Measurements from ENCODE around the gene CROCC2.

The CROCC2 gene

GRCh38 chr2:240928476-240929363 lies 22.6 kb downstream of the CROCC2 start:
- TF ChIP-seq EZH2 (IDR thresholded peaks at IDR 0.05; ENCODE audit: borderline replicate concordance, low read length) = no peak
- TF ChIP-seq, protein P1, sequence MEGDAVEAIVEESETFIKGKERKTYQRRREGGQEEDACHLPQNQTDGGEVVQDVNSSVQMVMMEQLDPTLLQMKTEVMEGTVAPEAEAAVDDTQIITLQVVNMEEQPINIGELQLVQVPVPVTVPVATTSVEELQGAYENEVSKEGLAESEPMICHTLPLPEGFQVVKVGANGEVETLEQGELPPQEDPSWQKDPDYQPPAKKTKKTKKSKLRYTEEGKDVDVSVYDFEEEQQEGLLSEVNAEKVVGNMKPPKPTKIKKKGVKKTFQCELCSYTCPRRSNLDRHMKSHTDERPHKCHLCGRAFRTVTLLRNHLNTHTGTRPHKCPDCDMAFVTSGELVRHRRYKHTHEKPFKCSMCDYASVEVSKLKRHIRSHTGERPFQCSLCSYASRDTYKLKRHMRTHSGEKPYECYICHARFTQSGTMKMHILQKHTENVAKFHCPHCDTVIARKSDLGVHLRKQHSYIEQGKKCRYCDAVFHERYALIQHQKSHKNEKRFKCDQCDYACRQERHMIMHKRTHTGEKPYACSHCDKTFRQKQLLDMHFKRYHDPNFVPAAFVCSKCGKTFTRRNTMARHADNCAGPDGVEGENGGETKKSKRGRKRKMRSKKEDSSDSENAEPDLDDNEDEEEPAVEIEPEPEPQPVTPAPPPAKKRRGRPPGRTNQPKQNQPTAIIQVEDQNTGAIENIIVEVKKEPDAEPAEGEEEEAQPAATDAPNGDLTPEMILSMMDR (IDR thresholded peaks at IDR 0.05; ENCODE audit: low read length) = no peak

DNA sequence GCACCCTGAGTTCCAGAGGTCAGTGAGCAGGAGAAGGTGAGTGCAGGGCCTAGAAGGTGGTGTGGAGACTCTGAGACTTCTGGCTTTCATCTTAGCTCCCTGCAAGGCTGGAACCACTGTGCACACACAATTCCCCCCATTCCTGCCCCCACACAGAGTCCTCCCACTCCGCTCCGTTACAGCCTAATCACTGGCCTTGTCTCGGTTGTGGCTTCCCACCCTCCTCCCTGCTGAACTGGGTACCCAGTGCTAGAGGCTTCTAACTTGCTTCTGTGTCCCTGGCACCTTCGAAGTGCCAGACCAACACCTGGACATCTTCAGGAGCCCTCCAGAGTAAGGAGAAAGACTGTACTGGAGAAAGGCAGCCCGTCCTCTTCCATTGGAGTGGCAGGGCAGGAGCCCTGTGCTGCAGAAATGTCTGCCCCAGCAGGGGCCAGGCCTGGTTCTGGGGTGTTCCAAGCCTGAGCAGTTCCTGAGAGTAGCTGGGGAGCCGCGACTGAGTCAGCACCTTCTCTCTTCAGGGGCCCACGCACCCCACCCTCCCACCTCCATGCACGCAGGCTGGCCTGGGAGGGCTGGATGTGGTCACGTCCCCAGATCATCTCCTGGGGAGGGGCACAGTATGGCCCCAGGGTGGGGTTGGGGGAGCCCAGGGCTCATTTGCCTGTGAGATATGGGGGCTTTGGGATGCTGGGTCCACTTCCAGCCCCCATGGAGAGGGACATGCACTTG lies 23.4 kb downstream of the CROCC2 start:
- TF ChIP-seq, protein P1 (IDR thresholded peaks at IDR 0.05; ENCODE audit: low read length) = no peak
- TF ChIP-seq EZH2 (IDR thresholded peaks at IDR 0.05; ENCODE audit: borderline replicate concordance, low read length) = no peak
- H3K79me2 ChIP-seq (ENCODE audit: insufficient read depth, low read length) = no peaks in the 10 kb centered on the region
- no peaks in the 10 kb centered on the region for H3K9me3 ChIP-seq (ENCODE audit: low read length)
- no peaks in the 10 kb centered on the region for H3K9me2 ChIP-seq (ENCODE audit: low read depth, low read length)
- no peaks in the 10 kb centered on the region for H3K36me3 ChIP-seq (ENCODE audit: insufficient read depth, low read length)
- H3K4me3 ChIP-seq (ENCODE audit: low read depth, low read length, poor library complexity, severe bottlenecking) = no peak overlapping the region
- no peak overlapping the region for H2AFZ ChIP-seq (ENCODE audit: low read length)
- H4K20me1 ChIP-seq (ENCODE audit: insufficient read depth, low read length) = no peaks in the 10 kb centered on the region
- no peaks in the 10 kb centered on the region for H3F3A ChIP-seq (ENCODE audit: insufficient read depth, low read length)
- H3K4me2 ChIP-seq (ENCODE audit: low read length) = no peak overlapping the region
- no peaks in the 10 kb centered on the region for H3K4me1 ChIP-seq (ENCODE audit: insufficient read depth, low read length, severe bottlenecking)
- H3K27me3 ChIP-seq (ENCODE audit: insufficient read depth, low read length) = no peaks in the 10 kb centered on the region
- no peak overlapping the region for H3K27ac ChIP-seq (ENCODE audit: low read depth, low read length, poor library complexity, severe bottlenecking)
- H3K9ac ChIP-seq (ENCODE audit: low read length) = no peak overlapping the region

More at GRCh38 chr2:240928476-240929363, 22.6 kb downstream of the CROCC2 start:
- no peak overlapping the region for H3K27ac ChIP-seq (ENCODE audit: low read depth, low read length, poor library complexity, severe bottlenecking)
- no peak overlapping the region for H3K9ac ChIP-seq (ENCODE audit: low read length)
- H4K20me1 ChIP-seq (ENCODE audit: insufficient read depth, low read length) = no peaks in the 10 kb centered on the region
- H3K4me3 ChIP-seq (ENCODE audit: low read depth, low read length, poor library complexity, severe bottlenecking) = no peak overlapping the region
- no peak overlapping the region for H2AFZ ChIP-seq (ENCODE audit: low read length)
- H3K4me2 ChIP-seq (ENCODE audit: low read length) = no peak overlapping the region
- no peaks in the 10 kb centered on the region for H3K9me2 ChIP-seq (ENCODE audit: low read depth, low read length)
- no peaks in the 10 kb centered on the region for H3F3A ChIP-seq (ENCODE audit: insufficient read depth, low read length)
- H3K79me2 ChIP-seq (ENCODE audit: insufficient read depth, low read length) = no peaks in the 10 kb centered on the region
- H3K27me3 ChIP-seq (ENCODE audit: insufficient read depth, low read length) = no peaks in the 10 kb centered on the region
- no peaks in the 10 kb centered on the region for H3K4me1 ChIP-seq (ENCODE audit: insufficient read depth, low read length, severe bottlenecking)
- H3K9me3 ChIP-seq (ENCODE audit: low read length) = no peaks in the 10 kb centered on the region
- no peaks in the 10 kb centered on the region for H3K36me3 ChIP-seq (ENCODE audit: insufficient read depth, low read length)

DNA sequence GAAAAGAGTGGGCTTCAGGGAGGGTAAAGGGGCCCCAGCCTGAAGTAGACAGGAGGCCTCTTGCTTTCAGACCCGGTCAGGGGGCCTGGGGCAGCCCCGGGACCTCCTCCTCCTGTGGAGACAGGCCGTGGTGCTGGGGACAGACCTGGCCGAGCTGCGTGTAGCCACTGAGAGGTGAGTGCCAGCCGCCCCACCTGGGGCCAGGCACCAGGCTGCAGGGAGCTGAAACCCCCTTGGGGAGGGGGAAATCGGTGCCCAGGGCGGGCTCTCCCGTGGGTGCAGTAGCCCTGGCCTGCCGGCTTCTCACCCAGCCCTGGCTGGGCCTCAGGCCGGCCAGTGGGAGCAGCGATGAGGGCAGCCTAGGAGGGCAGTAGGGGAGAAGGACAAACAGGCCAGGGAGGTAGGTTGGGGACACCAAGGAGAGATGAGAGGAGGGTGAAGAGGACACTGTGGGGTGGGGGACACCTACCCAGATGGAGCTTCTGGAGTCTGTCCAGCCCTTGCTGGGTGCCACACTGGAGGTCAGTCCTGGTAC lies 24.0 kb downstream of the CROCC2 start:
- TF ChIP-seq EZH2 (IDR thresholded peaks at IDR 0.05; ENCODE audit: borderline replicate concordance, low read length) = no peak
- TF ChIP-seq, protein P1 (IDR thresholded peaks at IDR 0.05; ENCODE audit: low read length) = no peak
- Histone ChIP-seq H3K9ac (ENCODE audit: low read length) (no peak overlapping the region), H3K79me2 (ENCODE audit: insufficient read depth, low read length) (no peaks in the 10 kb centered on the region), H3K27ac (ENCODE audit: low read depth, low read length, poor library complexity, severe bottlenecking) (no peak overlapping the region), H3K4me1 (ENCODE audit: insufficient read depth, low read length, severe bottlenecking) (no peaks in the 10 kb centered on the region), H3K4me3 (ENCODE audit: low read depth, low read length, poor library complexity, severe bottlenecking) (no peak overlapping the region), H3K36me3 (ENCODE audit: insufficient read depth, low read length) (no peaks in the 10 kb centered on the region), H3K4me2 (ENCODE audit: low read length) (no peak overlapping the region), H3K9me3 (ENCODE audit: low read length) (no peaks in the 10 kb centered on the region), H3K9me2 (ENCODE audit: low read depth, low read length) (no peaks in the 10 kb centered on the region), H4K20me1 (ENCODE audit: insufficient read depth, low read length) (no peaks in the 10 kb centered on the region), H3K27me3 (ENCODE audit: insufficient read depth, low read length) (no peaks in the 10 kb centered on the region), H2AFZ (ENCODE audit: low read length) (no peak overlapping the region), H3F3A (ENCODE audit: insufficient read depth, low read length) (no peaks in the 10 kb centered on the region)
